GM06990 (cell line): ENCODE data around the gene MED12.

ENCODE experiments used
- DNase-seq: peaks from one replicate; pipeline ENCODE4 v3.0.0-alpha.2; 2011; ENCODE audit not compliant: insufficient read length; ENCODE audit errors: extremely low read depth
- H3K27me3 ChIP-seq: replicated peaks from 2 replicates; pipeline ENCODE4 v1.6.0; 2011; ENCODE audit warnings: low read length; ENCODE audit not compliant: control insufficient read depth, insufficient read depth
- H3K36me3 ChIP-seq: 2 replicates; pipeline ENCODE4 v1.5.1; 2011; ENCODE audit warnings: low read length; ENCODE audit not compliant: control insufficient read depth, insufficient read depth
- H3K4me3 ChIP-seq: replicated peaks from 2 replicates; pipeline ENCODE4 v1.5.1; 2011; ENCODE audit warnings: low read depth, mild to moderate bottlenecking, control low read depth, low read length
- CTCF ChIP-seq: IDR thresholded peaks from 2 replicates; pipeline ENCODE4 v1.5.1; 2011; ENCODE audit warnings: low read length, control low read depth, mild to moderate bottlenecking, inconsistent platforms; ENCODE audit not compliant: insufficient read depth, poor library complexity, severe bottlenecking

MED12 gene

GRCh38 chrX:71184803-71185495 is 66.6 kb downstream of the MED12 start:
- no peaks in the 10 kb centered on the region for H3K27me3 ChIP-seq
- DNase-seq, result no peak
- no peak for TF ChIP-seq CTCF

GRCh38 chrX:71191248-71191647 is 72.9 kb downstream of the MED12 start:
- no peak for TF ChIP-seq CTCF
- H3K27me3 ChIP-seq, result no peaks in the 10 kb centered on the region
- no peak for DNase-seq
- H3K4me3 ChIP-seq, result no peak overlapping the region
- no peaks in the 10 kb centered on the region for H3K36me3 ChIP-seq

More at GRCh38 chrX:71184803-71185495, 66.6 kb downstream of the MED12 start:
- Histone ChIP-seq H3K36me3 (no peaks in the 10 kb centered on the region; the same call in 1 of the 2 replicates), H3K4me3 (no peak overlapping the region)
